Pancreas (tissue), 10 donors: ENCODE measurements around the gene PDILT. TPM values are rescaled to one million over a fixed set of nuclear protein-coding genes. Genes with fewer than 3 reads are reported as not detected.

Source experiments
- ATAC-seq, 4 donors: fragments of 200-7000 bp; cut with Tn5 transposase; one replicate each; pipeline versions ENCODE4 v1.8.0 to v1.9.1; 2020; ENCODE audit warnings: mild to moderate bottlenecking in 4 of 4, moderate library complexity in 4 of 4
- DNase-seq, 6 donors: peaks; one replicate each; pipeline ENCODE4 v3.0.0-alpha.2; 2020
- FAIRE-seq: peaks from 2 replicates; lab custom pipeline; 2012; peaks lifted over from hg19 to GRCh38; lab: Jason Lieb, UNC
- H3K27ac ChIP-seq, 4 donors: fragments of 200-600 bp; sonication (generic); 1 replicate in 3 of 4; 2 replicates in 1 of 4; pipeline versions ENCODE4 v1.5.0 to v1.8.0; 2020
- H3K27me3 ChIP-seq, 4 donors: fragments of 200-600 bp; one replicate each; pipeline ENCODE4 v1.8.0; 2021
- H3K36me3 ChIP-seq, 3 donors: fragments of 200-600 bp; sonication (generic) in 1 of 3; one replicate each; pipeline versions ENCODE4 v1.5.0 to v1.8.0; 2020 to 2021
- H3K4me1 ChIP-seq, 3 donors: fragments of 200-600 bp; one replicate each; pipeline ENCODE4 v1.8.0; 2021
- H3K4me3 ChIP-seq, 4 donors: fragments of 200-600 bp; sonication (generic) in 2 of 4; one replicate each; pipeline versions ENCODE4 v1.5.0 to v1.8.0; 2020 to 2021
- H3K9me3 ChIP-seq, 4 donors: fragments of 200-600 bp; one replicate each; pipeline ENCODE4 v1.8.0; 2021
- CTCF ChIP-seq, 4 donors: fragments of 200-600 bp; sonication (generic) in 3 of 4; IDR thresholded peaks; one replicate each; pipeline versions ENCODE4 v1.5.0 to v1.8.0; 2021; ENCODE audit warnings: antibody characterized with exemption in 4 of 4
- WGBS, 2 donors: extraction: QIAGEN DNeasy Blood & Tissue Kit; methylation state at CpG; one replicate each; pipeline ENCODE4 v1.1.7; 2013; 5-methylcytosine and 5-hydroxymethylcytosine counted together
- intact Hi-C, 3 donors: fragments of 100-400 bp; cut with DNase I; formaldehyde crosslinking; loops; one replicate each; pipeline versions ENCODE4 v1.11.1 to v1.14.2; 2022
- polyA plus RNA-seq, 2 donors: library from polyadenylated mRNA; stranded (reverse); fragments of 200-250 nt; gene quantifications; one replicate each; pipeline ENCODE4 v1.2.3, GENCODE V29; 2013
- total RNA-seq, 6 donors: library from RNA; stranded (reverse); fragmentation: NEBNext Ultra II Directional in 4 of 6; extraction: Animal tissue kit (Norgen Biotek cat#: 25700) in 4 of 6; gene quantifications; one replicate each; pipeline versions ENCODE4 v1.2.1 to v1.2.4, GENCODE V29; 2021 to 2023
- donor health status: healthy with polysubstance abuse.
- donor health status: DM: no; HTN: no; CAD: no; lungs with moderate emphysema.
- donor health status: DM: no; HTN: no; CAD: no.
- donor health status: control.
- donor health status: control.
- donor health status: Bipolar disorder and iron deficiency.
- donor health status: DM: yes; HTN: yes; CAD: no.
- donor health status: DM: no; HTN: no; CAD: no.
- donor health status: DM: no; HTN: no; CAD: no.
- donor health status: DM: yes; HTN: yes; CAD: no.

PDILT gene
- total and polyA plus RNA-seq, 8 donors = not detected

GRCh38 chr16:20396846-20397467 is 7.6 kb downstream of the PDILT start:
- TF ChIP-seq CTCF (IDR thresholded peaks at IDR 0.05) = no peak
- no peak overlapping the region for H3K4me3 ChIP-seq
- no peak overlapping the region for H3K27ac ChIP-seq

GRCh38 chr16:20395946-20396345 is 8.6 kb downstream of the PDILT start:
- H3K9me3 ChIP-seq = no peaks in the 10 kb centered on the region
- no peaks in the 10 kb centered on the region for H3K36me3 ChIP-seq
- peaks cover 0 to 10% (median 0%) of the 10 kb centered on the region in 3 donors for H3K4me1 ChIP-seq
- no peak for TF ChIP-seq CTCF (IDR thresholded peaks at IDR 0.05)
- 91 to 98% methylated on average over 2 of the region's 2 CpGs for WGBS, 2 donors
- no peaks in the 10 kb centered on the region for H3K27me3 ChIP-seq
- intact Hi-C loops = no loop called here
- H3K4me3 ChIP-seq = no peak overlapping the region
- ATAC-seq (no peak), FAIRE-seq (no peak), DNase-seq (no peak)
- no peak overlapping the region for H3K27ac ChIP-seq

More at GRCh38 chr16:20396846-20397467, 7.6 kb downstream of the PDILT start:
- 97 to 98% methylated on average over 7 of the region's 7 CpGs for WGBS, 2 donors
- FAIRE-seq (no peak), ATAC-seq (no peak), DNase-seq (no peak)
- Histone ChIP-seq H3K27me3 (no peaks in the 10 kb centered on the region), H3K36me3 (no peaks in the 10 kb centered on the region), H3K4me1 (peaks cover 0 to 17% (median 0%) of the 10 kb centered on the region in 3 donors), H3K9me3 (no peaks in the 10 kb centered on the region)
- intact Hi-C loops = no loop called here

GRCh38 chr16:20393801-20394577 is 10.5 kb downstream of the PDILT start:
- no peak overlapping the region for H3K4me3 ChIP-seq
- no peaks in the 10 kb centered on the region for H3K27me3 ChIP-seq
- no peak for FAIRE-seq
- ATAC-seq = peak in 3 of 4 donors; percentile 36 to 68 (median 64)
- 51 to 56% methylated on average over 2 of the region's 2 CpGs for WGBS, 2 donors
- DNase-seq = peak in 1 of 6 donors; percentile 64
- H3K36me3 ChIP-seq = no peaks in the 10 kb centered on the region
- peak overlapping the region in 3 of 4 donors; percentile 2 to 38 (median 10) for H3K27ac ChIP-seq
- TF ChIP-seq CTCF (IDR thresholded peaks at IDR 0.05) = no peak
- H3K9me3 ChIP-seq = no peaks in the 10 kb centered on the region
- peaks cover 0 to 6% (median 0%) of the 10 kb centered on the region in 3 donors for H3K4me1 ChIP-seq
- intact Hi-C loops = no loop called here

- FAIRE-seq (no peak), ATAC-seq (no peak), DNase-seq (no peak)
- no peak overlapping the region for H3K4me3 ChIP-seq
- no peaks in the 10 kb centered on the region for H3K36me3 ChIP-seq
- peaks cover 0 to 7% (median 6%) of the 10 kb centered on the region in 3 donors for H3K4me1 ChIP-seq
- intact Hi-C loops = no loop called here
- WGBS, 2 donors = 73 to 90% methylated on average over 5 of the region's 5 CpGs
- H3K27me3 ChIP-seq = no peaks in the 10 kb centered on the region
- no peak for TF ChIP-seq CTCF (IDR thresholded peaks at IDR 0.05)
- no peak overlapping the region for H3K27ac ChIP-seq
- no peaks in the 10 kb centered on the region for H3K9me3 ChIP-seq
These were observed 13.5 kb downstream of the PDILT start for GRCh38 chr16:20391045-20391444.
